NCI-H1436 (cell line): ENCODE measurements around the gene SLC4A2.

ENCODE experiments used
- DNase-seq: peaks from one replicate; lab custom pipeline; 2025; lab: John Stamatoyannopoulos, UW

SLC4A2 gene

GRCh38 chr7:151064454-151064853 lies 5.1 kb downstream of the SLC4A2 start:
- DNase-seq = no peak

GRCh38 chr7:151064993-151065392 lies 5.6 kb downstream of the SLC4A2 start:
- DNase-seq = no peak

- no peak for DNase-seq
These were observed 6.1 kb downstream of the SLC4A2 start for GRCh38 chr7:151065516-151065915.

- DNase-seq = no peak
These were observed 7.0 kb downstream of the SLC4A2 start for GRCh38 chr7:151066273-151066974.

- DNase-seq = no peak
These were observed 8.8 kb downstream of the SLC4A2 start for GRCh38 chr7:151068069-151068773.

GRCh38 chr7:151069841-151070573 lies 10.6 kb downstream of the SLC4A2 start:
- DNase-seq = no peak

GRCh38 chr7:151070574-151070960 lies 11.2 kb downstream of the SLC4A2 start:
- DNase-seq = no peak

- no peak for DNase-seq
These were observed 11.9 kb downstream of the SLC4A2 start for GRCh38 chr7:151071032-151071866.

GRCh38 chr7:151073990-151074389 lies 14.6 kb downstream of the SLC4A2 start:
- DNase-seq = no peak

GRCh38 chr7:151074817-151075661 lies 15.7 kb downstream of the SLC4A2 start:
- no peak for DNase-seq

GRCh38 chr7:151075662-151075971 lies 16.2 kb downstream of the SLC4A2 start:
- DNase-seq = no peak

- DNase-seq = no peak
These were observed 16.6 kb downstream of the SLC4A2 start for GRCh38 chr7:151075978-151076426.

- DNase-seq = no peak
These were observed 17.7 kb downstream of the SLC4A2 start for GRCh38 chr7:151076863-151077704.

- DNase-seq = no peak
These were observed 18.4 kb downstream of the SLC4A2 start for GRCh38 chr7:151077705-151078232.

GRCh38 chr7:151078233-151079040 lies 19.0 kb downstream of the SLC4A2 start:
- DNase-seq = no peak

GRCh38 chr7:151079199-151079910 lies 20.0 kb downstream of the SLC4A2 start:
- no peak for DNase-seq

GRCh38 chr7:151080067-151080521 lies 20.7 kb downstream of the SLC4A2 start:
- no peak for DNase-seq

- DNase-seq = peak; percentile 88
These were observed 21.3 kb downstream of the SLC4A2 start, which contains the start of gene FASTK for GRCh38 chr7:151080522-151081169. TSS of gene FASTK (minus strand) at chr7:151080809. CDS start at chr7:151080766, 43 bp downstream.
